Activated T-helper 9 cell treated with anti-CD3 and anti-CD28 coated beads, Interleukin-2, amount 50 U/mL, for 16 hours (primary cell): ENCODE results near the gene NDUFAF2.
"Not testable (repeated sequence)": the region's sequence is repeated elsewhere in the genome, so short reads cannot be mapped to it uniquely, and the experiment has no call there.

ENCODE experiments used
- DNase-seq: peaks from one replicate; pipeline ENCODE4 v3.0.0-alpha.2; 2020; ENCODE audit warnings: low read depth

Gene NDUFAF2

GRCh38 chr5:61178702-61179101 is 233.7 kb downstream of the NDUFAF2 start:
- no peak for DNase-seq

- DNase-seq = no peak
Observed at GRCh38 chr5:61180886-61181285, 235.9 kb downstream of the NDUFAF2 start.

- DNase-seq = no peak
Observed at GRCh38 chr5:61182449-61182848, 237.4 kb downstream of the NDUFAF2 start.

- no peak for DNase-seq
Observed at GRCh38 chr5:61183538-61183937, 238.5 kb downstream of the NDUFAF2 start.

- DNase-seq = no peak
Observed at GRCh38 chr5:61184708-61185107, 239.7 kb downstream of the NDUFAF2 start.

- no peak for DNase-seq
Observed at GRCh38 chr5:61186634-61187033, 241.6 kb downstream of the NDUFAF2 start.

GRCh38 chr5:61187352-61187751 is 242.3 kb downstream of the NDUFAF2 start:
- DNase-seq = not testable (repeated sequence)

GRCh38 chr5:61187826-61188225 is 242.8 kb downstream of the NDUFAF2 start:
- DNase-seq = not testable (repeated sequence)

DNA sequence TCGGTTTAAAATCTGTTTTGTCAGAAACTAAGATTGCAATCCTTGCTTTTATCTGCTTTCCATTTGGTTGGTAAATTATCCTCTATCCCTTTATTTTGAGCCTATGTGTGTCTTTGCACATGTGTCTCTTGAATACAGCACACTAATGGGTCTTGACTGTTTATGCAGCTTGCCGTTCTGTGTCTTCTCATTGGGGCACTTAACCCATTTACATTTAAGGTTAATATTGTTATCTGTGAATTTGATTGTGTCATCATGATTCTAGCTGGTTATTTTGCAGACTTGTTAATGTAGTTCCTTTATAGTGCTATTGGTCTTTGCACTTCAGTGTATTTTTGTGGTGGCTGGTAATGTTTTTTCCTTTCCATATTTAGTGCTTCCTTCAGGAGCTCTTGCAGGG is 253.6 kb downstream of the NDUFAF2 start:
- no peak for DNase-seq

DNA sequence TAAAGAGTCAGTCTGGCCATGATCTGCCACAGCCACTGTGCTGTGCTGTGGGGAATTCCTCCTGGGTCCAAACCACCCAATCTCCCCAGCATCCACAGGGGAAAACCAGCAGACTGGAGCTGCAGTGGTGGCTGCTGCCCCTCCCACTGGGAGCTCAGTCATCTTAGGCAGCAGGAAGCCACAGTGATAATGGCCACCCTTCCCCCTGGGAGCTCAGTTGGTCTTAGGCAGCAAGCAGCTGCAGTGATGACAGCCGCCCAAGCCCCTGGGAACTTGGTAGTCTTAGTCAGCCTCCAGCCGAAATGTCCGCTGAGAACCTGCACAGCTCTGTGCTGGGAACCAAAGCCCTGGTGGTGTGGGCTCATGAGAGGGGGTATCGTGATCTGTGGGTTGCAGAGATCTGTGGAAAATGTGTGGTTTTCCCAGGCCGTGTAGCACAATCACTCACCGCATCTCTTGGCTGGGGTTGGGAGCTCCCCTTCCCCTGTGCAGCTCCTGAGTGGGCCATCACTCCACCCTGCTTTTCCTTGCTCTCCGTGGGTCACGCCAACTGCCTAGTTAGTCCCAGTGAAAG is 255.7 kb downstream of the NDUFAF2 start:
- DNase-seq = no peak

- DNase-seq = no peak
Observed at GRCh38 chr5:61202213-61202612, 257.2 kb downstream of the NDUFAF2 start.
